Neural progenitor cell (in vitro differentiated cells): ENCODE measurements around the gene SDF4. TPM values are rescaled to one million over a fixed set of nuclear protein-coding genes. Genes with fewer than 3 reads are reported as not detected.

Experiments used
- DNase-seq: peaks from one replicate; pipeline ENCODE4 v3.0.0-alpha.2; 2016; ENCODE audit warnings: low spot score
- H2AFZ ChIP-seq: fragments of 200-600 bp; sonication (generic); replicated peaks from 2 replicates; pipeline ENCODE4 v1.6.1; 2016; ENCODE audit warnings: antibody characterized with exemption
- H3F3A ChIP-seq: fragments of 200-600 bp; sonication (generic); 2 replicates; pipeline ENCODE4 v1.6.1; 2016; ENCODE audit warnings: antibody characterized with exemption, low read depth
- H3K27ac ChIP-seq: fragments of 200-600 bp; sonication (generic); 2 replicates; pipeline ENCODE4 v1.5.1; 2016; ENCODE audit warnings: mild to moderate bottlenecking
- H3K27me3 ChIP-seq: fragments of 200-600 bp; sonication (generic); 2 replicates; pipeline ENCODE4 v1.6.1; 2016; ENCODE audit warnings: mild to moderate bottlenecking, moderate library complexity
- H3K36me3 ChIP-seq: fragments of 200-600 bp; sonication (generic); 2 replicates; pipeline ENCODE4 v1.5.1; 2016
- H3K4me1 ChIP-seq: fragments of 200-600 bp; sonication (generic); 2 replicates; pipeline ENCODE4 v1.6.1; 2016; ENCODE audit warnings: mixed run types
- H3K4me2 ChIP-seq: fragments of 200-600 bp; sonication (generic); 2 replicates; pipeline ENCODE4 v1.6.1; 2016
- H3K4me3 ChIP-seq: fragments of 200-600 bp; sonication (generic); 2 replicates; pipeline ENCODE4 v1.5.1; 2016
- H3K79me2 ChIP-seq: fragments of 200-600 bp; sonication (generic); 2 replicates; pipeline ENCODE4 v1.6.1; 2016; ENCODE audit warnings: low read depth
- H3K9ac ChIP-seq: fragments of 200-600 bp; sonication (generic); 2 replicates; pipeline ENCODE4 v1.6.1; 2016
- H3K9me3 ChIP-seq: fragments of 200-600 bp; sonication (generic); 2 replicates; pipeline ENCODE4 v1.5.1; 2016; ENCODE audit warnings: low read depth
- H4K20me1 ChIP-seq: fragments of 200-600 bp; sonication (generic); 2 replicates; pipeline ENCODE4 v1.6.1; 2016; ENCODE audit warnings: low read depth
- H3K27ac Mint-ChIP-seq: 3 replicates; pipeline ENCODE4 v1.8.0; 2021; ENCODE audit warnings: mixed read lengths
- H3K27me3 Mint-ChIP-seq: 2 replicates; pipeline ENCODE4 v1.8.0; 2022; ENCODE audit warnings: low read depth, mild to moderate bottlenecking, inconsistent platforms, moderate library complexity, mixed read lengths; ENCODE audit not compliant: insufficient read depth
- H3K36me3 Mint-ChIP-seq: 3 replicates; pipeline ENCODE4 v1.8.0; 2021; ENCODE audit warnings: mixed read lengths
- H3K4me1 Mint-ChIP-seq: 3 replicates; pipeline ENCODE4 v1.8.0; 2021; ENCODE audit warnings: mixed read lengths
- H3K4me3 Mint-ChIP-seq: 3 replicates; pipeline ENCODE4 v1.8.0; 2021; ENCODE audit warnings: mild to moderate bottlenecking, moderate library complexity, mixed read lengths
- H3K9me3 Mint-ChIP-seq: 3 replicates; pipeline ENCODE4 v1.8.0; 2020; ENCODE audit warnings: mixed read lengths
- EZH2 ChIP-seq: fragments of 200-600 bp; sonication (generic); IDR thresholded peaks from 2 replicates; pipeline ENCODE4 v1.6.1; 2017; ENCODE audit warnings: antibody characterized with exemption, mild to moderate bottlenecking, moderate library complexity
- EZH2phosphoT487 ChIP-seq: fragments of 200-600 bp; sonication (generic); IDR thresholded peaks from 2 replicates; pipeline ENCODE4 v1.6.1; 2017; ENCODE audit warnings: antibody characterized with exemption
- total RNA-seq: library from RNA; depleted of rRNA; stranded (reverse); fragments of >200 nt; gene quantifications from 2 replicates; pipeline ENCODE4 v1.2.3, GENCODE V29; 2015; ENCODE audit warnings: low replicate concordance
- TF ChIP-seq, protein P1 (sequence below): fragments of 200-600 bp; sonication (generic); IDR thresholded peaks from 2 replicates; pipeline ENCODE4 v1.5.1; 2017; ENCODE audit warnings: antibody characterized with exemption, mild to moderate bottlenecking

The SDF4 gene, protein sequence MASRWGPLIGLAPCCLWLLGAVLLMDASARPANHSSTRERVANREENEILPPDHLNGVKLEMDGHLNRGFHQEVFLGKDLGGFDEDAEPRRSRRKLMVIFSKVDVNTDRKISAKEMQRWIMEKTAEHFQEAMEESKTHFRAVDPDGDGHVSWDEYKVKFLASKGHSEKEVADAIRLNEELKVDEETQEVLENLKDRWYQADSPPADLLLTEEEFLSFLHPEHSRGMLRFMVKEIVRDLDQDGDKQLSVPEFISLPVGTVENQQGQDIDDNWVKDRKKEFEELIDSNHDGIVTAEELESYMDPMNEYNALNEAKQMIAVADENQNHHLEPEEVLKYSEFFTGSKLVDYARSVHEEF
- 16.6 and 43.4 TPM in 2 replicates for total RNA-seq

GRCh38 chr1:1231400-1232207 lies at the start of gene SDF4:
Gene SDF4, minus strand, starts transcription at chr1:1232001. Its CDS starts 3,229 bp downstream, at chr1:1228772.
- peak within 1 kb of the TSS; percentile 83 for H2AFZ ChIP-seq
- H4K20me1 ChIP-seq: peaks cover 29% of the 10 kb centered on the region
- peak within 1 kb of the TSS; percentile 86 for H3K4me3 ChIP-seq
- H3K4me1 ChIP-seq: peaks cover 6% of the 10 kb centered on the region
- H3K9me3 ChIP-seq: no peaks in the 10 kb centered on the region
- DNase-seq: peak; percentile 99
- H3F3A ChIP-seq: peaks cover 9% of the 10 kb centered on the region
- H3K36me3 ChIP-seq: no peaks in the 10 kb centered on the region
- no peak for TF ChIP-seq EZH2phosphoT487
- TF ChIP-seq, protein P1, sequence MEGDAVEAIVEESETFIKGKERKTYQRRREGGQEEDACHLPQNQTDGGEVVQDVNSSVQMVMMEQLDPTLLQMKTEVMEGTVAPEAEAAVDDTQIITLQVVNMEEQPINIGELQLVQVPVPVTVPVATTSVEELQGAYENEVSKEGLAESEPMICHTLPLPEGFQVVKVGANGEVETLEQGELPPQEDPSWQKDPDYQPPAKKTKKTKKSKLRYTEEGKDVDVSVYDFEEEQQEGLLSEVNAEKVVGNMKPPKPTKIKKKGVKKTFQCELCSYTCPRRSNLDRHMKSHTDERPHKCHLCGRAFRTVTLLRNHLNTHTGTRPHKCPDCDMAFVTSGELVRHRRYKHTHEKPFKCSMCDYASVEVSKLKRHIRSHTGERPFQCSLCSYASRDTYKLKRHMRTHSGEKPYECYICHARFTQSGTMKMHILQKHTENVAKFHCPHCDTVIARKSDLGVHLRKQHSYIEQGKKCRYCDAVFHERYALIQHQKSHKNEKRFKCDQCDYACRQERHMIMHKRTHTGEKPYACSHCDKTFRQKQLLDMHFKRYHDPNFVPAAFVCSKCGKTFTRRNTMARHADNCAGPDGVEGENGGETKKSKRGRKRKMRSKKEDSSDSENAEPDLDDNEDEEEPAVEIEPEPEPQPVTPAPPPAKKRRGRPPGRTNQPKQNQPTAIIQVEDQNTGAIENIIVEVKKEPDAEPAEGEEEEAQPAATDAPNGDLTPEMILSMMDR: no peak
- TF ChIP-seq EZH2: no peak
- H3K79me2 ChIP-seq: peaks cover 49% of the 10 kb centered on the region
- Mint-ChIP-seq H3K36me3 (peaks cover 16% of the 10 kb centered on the region), H3K4me3 (peak within 1 kb of the TSS; percentile 94), H3K9me3 (peaks cover 3% of the 10 kb centered on the region), H3K4me1 (peaks cover 27% of the 10 kb centered on the region), H3K27ac (peak within 1 kb of the TSS; percentile 78), H3K27me3 (peaks cover 4% of the 10 kb centered on the region)
- H3K4me2 ChIP-seq: peak within 1 kb of the TSS; percentile 96
- H3K27me3 ChIP-seq: no peaks in the 10 kb centered on the region
- no peak within 1 kb of the TSS for H3K27ac ChIP-seq
- H3K9ac ChIP-seq: peak within 1 kb of the TSS; percentile 89

DNA sequence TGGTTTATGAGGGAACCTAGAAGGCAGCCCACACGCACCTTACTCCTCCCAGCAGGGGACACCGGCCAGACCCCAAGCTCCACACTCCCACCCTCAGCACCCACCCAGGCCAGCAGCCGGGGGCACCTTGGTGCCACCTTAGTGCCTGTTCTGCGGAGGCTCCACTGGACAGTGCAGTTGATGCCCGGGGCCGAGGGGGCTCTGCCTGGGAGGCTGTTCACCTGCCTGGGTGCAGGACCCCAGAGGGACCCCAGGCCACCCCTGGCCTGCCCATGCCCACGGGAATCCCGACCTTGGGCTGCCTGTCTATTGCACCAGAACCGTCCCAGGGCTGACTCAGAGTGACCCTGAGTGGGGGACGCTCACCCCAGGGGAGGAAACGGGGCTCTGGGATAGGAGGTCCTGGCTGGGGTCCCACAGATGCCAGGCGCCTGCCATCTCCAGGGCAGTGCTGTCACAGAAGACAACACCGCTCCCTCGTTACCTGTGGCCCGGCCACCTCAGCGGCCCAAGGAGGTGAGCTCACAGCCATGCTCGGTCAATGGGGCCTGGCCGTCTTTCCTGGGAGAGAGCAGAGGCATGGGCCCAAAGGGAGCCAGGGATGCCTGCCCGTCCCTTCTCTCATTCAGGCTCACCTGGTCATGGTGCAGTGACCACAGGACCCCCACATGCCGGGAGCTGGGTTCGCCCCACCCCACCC lies 49.1 kb upstream of the SDF4 start:
- Histone ChIP-seq H3K27me3 (no peaks in the 10 kb centered on the region), H3K4me2 (no peak overlapping the region), H3K9me3 (no peaks in the 10 kb centered on the region), H3K36me3 (no peaks in the 10 kb centered on the region), H3F3A (peaks cover 10% of the 10 kb centered on the region), H2AFZ (no peak overlapping the region), H3K27ac (no peak overlapping the region), H4K20me1 (no peaks in the 10 kb centered on the region), H3K4me3 (no peak overlapping the region), H3K79me2 (no peaks in the 10 kb centered on the region), H3K4me1 (no peaks in the 10 kb centered on the region), H3K9ac (no peak overlapping the region)
- Mint-ChIP-seq H3K4me1 (peaks cover 11% of the 10 kb centered on the region), H3K4me3 (no peak overlapping the region), H3K36me3 (no peaks in the 10 kb centered on the region), H3K27ac (no peak overlapping the region), H3K27me3 (peaks cover 5% of the 10 kb centered on the region), H3K9me3 (no peaks in the 10 kb centered on the region)
- no peak for DNase-seq
- no peak for TF ChIP-seq EZH2phosphoT487
- TF ChIP-seq, protein P1: no peak
- TF ChIP-seq EZH2: no peak

GRCh38 chr1:1279028-1279427 lies 47.2 kb upstream of the SDF4 start:
- no peak overlapping the region for H3K4me3 ChIP-seq
- no peaks in the 10 kb centered on the region for H3K36me3 ChIP-seq
- H3K4me1 Mint-ChIP-seq: peaks cover 21% of the 10 kb centered on the region
- H3K36me3 Mint-ChIP-seq: peaks cover 3% of the 10 kb centered on the region
- no peaks in the 10 kb centered on the region for H4K20me1 ChIP-seq
- TF ChIP-seq EZH2 (no peak), EZH2phosphoT487 (no peak)
- TF ChIP-seq, protein P1: no peak
- H3K4me1 ChIP-seq: peaks cover 3% of the 10 kb centered on the region
- H3K9me3 Mint-ChIP-seq: peaks cover 2% of the 10 kb centered on the region
- H3K27ac ChIP-seq: no peak overlapping the region
- H3F3A ChIP-seq: no peaks in the 10 kb centered on the region
- no peak for DNase-seq
- no peak overlapping the region for H3K27ac Mint-ChIP-seq
- H3K4me2 ChIP-seq: no peak overlapping the region
- H2AFZ ChIP-seq: no peak overlapping the region
- H3K27me3 ChIP-seq: no peaks in the 10 kb centered on the region
- H3K4me3 Mint-ChIP-seq: no peak overlapping the region
- H3K9me3 ChIP-seq: no peaks in the 10 kb centered on the region
- H3K9ac ChIP-seq: no peak overlapping the region
- H3K27me3 Mint-ChIP-seq: peaks cover 9% of the 10 kb centered on the region
- H3K79me2 ChIP-seq: no peaks in the 10 kb centered on the region
